Esophagus squamous epithelium (tissue), 5 donors: ENCODE results near the gene SPATA12. TPM values are rescaled to one million over a fixed set of nuclear protein-coding genes. Genes with fewer than 3 reads are reported as not detected.
A peak's percentile ranks its signal among the peaks of the same experiment; 100 is the strongest.

Experiments
- DNase-seq: peaks from one replicate; lab custom pipeline; 2025; lab: John Stamatoyannopoulos, UW
- H3K27ac ChIP-seq, 4 donors: fragments of 200-600 bp; sonication (generic); one replicate each; pipeline ENCODE4 v1.5.1; 2016 to 2019; ENCODE audit warnings: mild to moderate bottlenecking in 1 of 4
- H3K27me3 ChIP-seq, 4 donors: fragments of 200-600 bp; sonication (generic); 1 replicate in 3 of 4; 2 replicates in 1 of 4; pipeline versions ENCODE4 v1.5.1 to v1.6.0; 2017 to 2021; ENCODE audit warnings: antibody characterized with exemption in 1 of 4
- H3K36me3 ChIP-seq, 3 donors: fragments of 200-600 bp; sonication (generic); one replicate each; pipeline ENCODE4 v1.5.1; 2016 to 2019
- H3K4me1 ChIP-seq, 3 donors: fragments of 200-600 bp; sonication (generic); one replicate each; pipeline ENCODE4 v1.5.1; 2017 to 2019
- H3K4me3 ChIP-seq, 4 donors: fragments of 200-600 bp; sonication (generic); 1 replicate in 3 of 4; 2 replicates in 1 of 4; pipeline ENCODE4 v1.5.1; 2016 to 2019; ENCODE audit warnings: mild to moderate bottlenecking in 2 of 4, moderate library complexity in 1 of 4
- H3K9me3 ChIP-seq, 3 donors: fragments of 200-600 bp; sonication (generic); one replicate each; pipeline ENCODE4 v1.5.1; 2016 to 2019
- POLR2A ChIP-seq, 4 donors: fragments of 450-650 bp; IDR thresholded peaks; one replicate each; pipeline ENCODE4 v1.6.1; 2017; ENCODE audit warnings: antibody characterized with exemption in 4 of 4, mild to moderate bottlenecking in 4 of 4, moderate library complexity in 3 of 4
- WGBS, 2 donors: methylation state at CpG; one replicate each; pipeline ENCODE4 v1.1.5; 2018; 5-methylcytosine and 5-hydroxymethylcytosine counted together
- intact Hi-C: fragments of 100-400 bp; cut with DNase I; formaldehyde crosslinking; loops from one replicate; pipeline ENCODE4 v1.15.0; 2022
- total RNA-seq, 4 donors: library from RNA; depleted of rRNA; stranded (reverse); fragments of >200 nt; gene quantifications; one replicate each; pipeline ENCODE4 v1.1.0, GENCODE V29; 2016
- TF ChIP-seq, protein P1 (sequence below), 6 experiments: fragments of 450-650 bp in 4 of 6; fragments of 200-600 bp in 2 of 6; sonication (generic) in 2 of 6; IDR thresholded peaks; one replicate each; pipeline ENCODE4 v1.5.1; 2016 to 2019; ENCODE audit warnings: antibody characterized with exemption in 6 of 6, mild to moderate bottlenecking in 4 of 6, moderate library complexity in 4 of 6
- donor health status: DM: yes; HTN: yes; CAD: no.

Gene SPATA12
- total RNA-seq, 4 donors from 2014 or later: 0.09 TPM; not detected in 3

DNA sequence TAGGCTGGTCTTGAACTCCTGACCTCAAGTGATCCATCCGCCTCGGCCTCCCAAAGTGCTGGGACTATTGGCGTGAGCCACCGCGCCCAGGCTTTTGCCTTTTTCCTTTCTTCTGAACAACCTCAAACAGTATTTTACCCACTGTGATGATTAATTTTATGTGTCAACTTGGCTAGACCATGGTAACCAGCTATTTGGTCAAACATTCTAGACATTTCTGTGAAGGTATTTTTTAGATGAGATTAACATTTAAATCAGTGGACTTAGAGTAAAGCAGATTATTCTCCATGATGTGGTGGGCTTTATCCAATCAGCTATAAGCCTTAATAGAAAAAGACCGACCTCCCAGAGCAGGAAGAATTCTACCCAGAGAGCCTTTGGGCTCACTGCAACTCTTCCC, 6.0 kb downstream of the SPATA12 start:
- Histone ChIP-seq H3K36me3 (no peaks in the 10 kb centered on the region), H3K27ac (peak overlapping the region in 3 of 4 donors; percentile 22 to 88 (median 86)), H3K4me1 (peaks cover 26 to 81% (median 57%) of the 10 kb centered on the region in 3 donors), H3K9me3 (no peaks in the 10 kb centered on the region), H3K4me3 (no peak overlapping the region), H3K27me3 (no peaks in the 10 kb centered on the region)
- no peak for TF ChIP-seq POLR2A (IDR thresholded peaks at IDR 0.05)
- TF ChIP-seq, protein P1, sequence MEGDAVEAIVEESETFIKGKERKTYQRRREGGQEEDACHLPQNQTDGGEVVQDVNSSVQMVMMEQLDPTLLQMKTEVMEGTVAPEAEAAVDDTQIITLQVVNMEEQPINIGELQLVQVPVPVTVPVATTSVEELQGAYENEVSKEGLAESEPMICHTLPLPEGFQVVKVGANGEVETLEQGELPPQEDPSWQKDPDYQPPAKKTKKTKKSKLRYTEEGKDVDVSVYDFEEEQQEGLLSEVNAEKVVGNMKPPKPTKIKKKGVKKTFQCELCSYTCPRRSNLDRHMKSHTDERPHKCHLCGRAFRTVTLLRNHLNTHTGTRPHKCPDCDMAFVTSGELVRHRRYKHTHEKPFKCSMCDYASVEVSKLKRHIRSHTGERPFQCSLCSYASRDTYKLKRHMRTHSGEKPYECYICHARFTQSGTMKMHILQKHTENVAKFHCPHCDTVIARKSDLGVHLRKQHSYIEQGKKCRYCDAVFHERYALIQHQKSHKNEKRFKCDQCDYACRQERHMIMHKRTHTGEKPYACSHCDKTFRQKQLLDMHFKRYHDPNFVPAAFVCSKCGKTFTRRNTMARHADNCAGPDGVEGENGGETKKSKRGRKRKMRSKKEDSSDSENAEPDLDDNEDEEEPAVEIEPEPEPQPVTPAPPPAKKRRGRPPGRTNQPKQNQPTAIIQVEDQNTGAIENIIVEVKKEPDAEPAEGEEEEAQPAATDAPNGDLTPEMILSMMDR (IDR thresholded peaks at IDR 0.05): no peak
- intact Hi-C loops: no loop called here
- DNase-seq: no peak
- WGBS, 2 donors: 89 to 97% methylated on average over 6 of the region's 6 CpGs

DNA sequence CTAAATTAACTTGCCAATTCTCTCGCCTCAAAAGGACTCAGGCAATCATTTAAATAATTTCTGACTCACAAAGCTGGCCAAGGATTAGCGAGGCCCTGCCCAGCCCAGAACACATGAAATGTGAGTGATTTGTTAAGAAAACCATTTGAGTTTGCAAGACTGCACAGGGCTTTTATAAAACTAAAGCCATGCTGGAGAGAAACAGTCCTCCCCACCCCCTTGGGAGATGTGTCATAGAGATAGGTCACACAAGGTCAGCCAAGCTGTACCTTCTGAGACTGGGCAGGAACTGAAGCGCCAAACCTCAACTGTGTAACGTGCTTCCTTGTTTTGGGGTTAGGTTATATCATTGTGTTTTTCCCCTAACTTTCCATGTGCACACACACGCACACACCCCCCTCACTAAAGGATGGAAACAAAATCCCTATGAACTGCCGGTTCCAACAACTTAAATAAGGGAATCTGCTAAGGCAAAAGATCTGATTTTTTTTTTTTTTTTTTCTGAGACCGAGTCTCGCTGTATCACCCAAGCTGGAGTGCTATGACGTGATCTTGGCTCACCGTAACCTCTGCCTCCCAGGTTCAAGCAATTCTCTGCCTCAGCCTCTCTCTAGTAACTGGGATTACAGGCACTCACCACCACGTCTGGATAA, 8.1 kb downstream of the SPATA12 start:
- peaks cover 13 to 65% (median 36%) of the 10 kb centered on the region in 3 donors for H3K4me1 ChIP-seq
- DNase-seq: peak; percentile 18
- no peaks in the 10 kb centered on the region for H3K27me3 ChIP-seq
- H3K9me3 ChIP-seq: no peaks in the 10 kb centered on the region
- no peak for TF ChIP-seq POLR2A (IDR thresholded peaks at IDR 0.05)
- TF ChIP-seq, protein P1 (IDR thresholded peaks at IDR 0.05): no peak
- intact Hi-C loops: no loop called here
- no peaks in the 10 kb centered on the region for H3K36me3 ChIP-seq
- peak overlapping the region; percentile 80 to 88 (median 84) for H3K27ac ChIP-seq
- H3K4me3 ChIP-seq: peak overlapping the region in 2 of 4 donors; percentile 12 to 17
- 6 to 17% methylated on average over 11 of the region's 11 CpGs for WGBS, 2 donors

- H3K27me3 ChIP-seq: no peaks in the 10 kb centered on the region
- intact Hi-C loops: no loop called here
- no peak for DNase-seq
- H3K4me3 ChIP-seq: no peak overlapping the region
- TF ChIP-seq, protein P1 (IDR thresholded peaks at IDR 0.05): no peak
- no peak for TF ChIP-seq POLR2A (IDR thresholded peaks at IDR 0.05)
- H3K4me1 ChIP-seq: peaks cover 6 to 65% (median 27%) of the 10 kb centered on the region in 3 donors
- H3K27ac ChIP-seq: peak overlapping the region in 3 of 4 donors; percentile 18 to 88 (median 86)
- H3K9me3 ChIP-seq: no peaks in the 10 kb centered on the region
- H3K36me3 ChIP-seq: no peaks in the 10 kb centered on the region
- 42% methylated on average over 5 of the region's 6 CpGs for WGBS, 2 donors
Observed at GRCh38 chr3:57069503-57069902, 9.0 kb downstream of the SPATA12 start.

GRCh38 chr3:57073628-57074027, 13.2 kb downstream of the SPATA12 start:
- Histone ChIP-seq H3K36me3 (peaks cover 0 to 10% (median 0%) of the 10 kb centered on the region in 3 donors), H3K9me3 (no peaks in the 10 kb centered on the region), H3K4me1 (peaks cover 7 to 73% (median 19%) of the 10 kb centered on the region in 3 donors), H3K4me3 (no peak overlapping the region), H3K27me3 (no peaks in the 10 kb centered on the region), H3K27ac (no peak overlapping the region)
- 74 to 82% methylated on average over 3 of the region's 3 CpGs for WGBS, 2 donors
- intact Hi-C loops: no loop called here
- no peak for DNase-seq
- TF ChIP-seq, protein P1 (IDR thresholded peaks at IDR 0.05): no peak
- no peak for TF ChIP-seq POLR2A (IDR thresholded peaks at IDR 0.05)

DNA sequence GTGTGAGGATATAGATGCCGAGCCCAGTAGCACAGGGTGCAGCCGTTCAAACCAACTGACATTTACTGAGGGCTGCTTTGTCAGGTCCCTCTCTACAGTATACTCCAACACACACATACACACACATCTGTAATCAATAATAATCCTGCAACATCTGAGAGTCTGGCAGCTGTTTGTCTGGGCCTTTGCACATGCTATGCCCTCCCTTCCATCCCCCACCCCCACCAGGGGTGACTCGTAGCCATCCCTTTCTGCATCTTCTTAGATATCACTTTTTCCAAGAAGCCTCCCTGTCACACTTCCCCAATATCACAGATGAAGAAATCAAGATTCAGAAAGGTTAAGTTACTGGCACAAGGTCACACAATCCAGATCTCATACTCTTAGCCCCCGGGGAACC, 13.7 kb downstream of the SPATA12 start:
- Histone ChIP-seq H3K27ac (no peak overlapping the region), H3K9me3 (no peaks in the 10 kb centered on the region), H3K4me3 (no peak overlapping the region), H3K36me3 (peaks cover 0 to 10% (median 0%) of the 10 kb centered on the region in 3 donors), H3K4me1 (peaks cover 9 to 72% (median 14%) of the 10 kb centered on the region in 3 donors), H3K27me3 (no peaks in the 10 kb centered on the region)
- 76 to 89% methylated on average over 4 of the region's 4 CpGs for WGBS, 2 donors
- TF ChIP-seq, protein P1 (IDR thresholded peaks at IDR 0.05): no peak
- DNase-seq: no peak
- intact Hi-C loops: no loop called here
